OCI-LY1 (cell line): Measurements from ENCODE around the gene RARA.

ENCODE experiments used
- H2AFZ ChIP-seq: fragments of 200-600 bp; sonication (generic), shearing (Covaris generic); 2 replicates; pipeline ENCODE4 v1.6.0; 2014; ENCODE audit warnings: antibody characterized with exemption, mild to moderate bottlenecking, low read length
- H3F3A ChIP-seq: fragments of 200-600 bp; sonication (generic), shearing (Covaris generic); 2 replicates; pipeline ENCODE4 v1.6.0; 2014; ENCODE audit warnings: mild to moderate bottlenecking, antibody characterized with exemption, low read length, moderate library complexity; ENCODE audit not compliant: insufficient read depth
- H3K27ac ChIP-seq: fragments of 200-600 bp; sonication (generic); 2 replicates; pipeline ENCODE4 v1.5.1; 2014; ENCODE audit warnings: low read length, mixed run types, mild to moderate bottlenecking, low read depth; ENCODE audit not compliant: poor library complexity, severe bottlenecking
- H3K27me3 ChIP-seq: fragments of 200-600 bp; sonication (generic); 2 replicates; pipeline ENCODE4 v1.6.0; 2014; ENCODE audit warnings: antibody characterized with exemption, mild to moderate bottlenecking, low read length, moderate library complexity; ENCODE audit not compliant: insufficient read depth
- H3K36me3 ChIP-seq: fragments of 200-600 bp; sonication (generic); 2 replicates; pipeline ENCODE4 v1.6.1; 2014; ENCODE audit warnings: mild to moderate bottlenecking, antibody characterized with exemption, low read length, moderate library complexity, mixed read lengths; ENCODE audit not compliant: insufficient read depth
- H3K4me1 ChIP-seq: fragments of 200-600 bp; sonication (generic); 2 replicates; pipeline ENCODE4 v1.5.1; 2014; ENCODE audit warnings: mild to moderate bottlenecking, low read length, moderate library complexity; ENCODE audit not compliant: insufficient read depth, severe bottlenecking
- H3K4me2 ChIP-seq: fragments of 200-600 bp; sonication (generic), shearing (Covaris generic); 2 replicates; pipeline ENCODE4 v1.6.1; 2014; ENCODE audit warnings: low read length
- H3K4me3 ChIP-seq: fragments of 200-600 bp; sonication (generic); 2 replicates; pipeline ENCODE4 v1.5.1; 2014; ENCODE audit warnings: low read length, low read depth, mild to moderate bottlenecking, mixed read lengths; ENCODE audit not compliant: poor library complexity, severe bottlenecking
- H3K79me2 ChIP-seq: fragments of 200-600 bp; shearing (Covaris generic); 2 replicates; pipeline ENCODE4 v1.6.1; 2016; ENCODE audit warnings: mixed run types, low read length, mixed read lengths; ENCODE audit not compliant: insufficient read depth
- H3K9ac ChIP-seq: fragments of 200-600 bp; sonication (generic), shearing (Covaris generic); 2 replicates; pipeline ENCODE4 v1.6.1; 2014; ENCODE audit warnings: mild to moderate bottlenecking, low read length, mixed read lengths
- H3K9me2 ChIP-seq: fragments of 200-600 bp; sonication (generic), shearing (Covaris generic); 2 replicates; pipeline ENCODE4 v1.6.1; 2014; ENCODE audit warnings: low read depth, mild to moderate bottlenecking, low read length, mixed read lengths
- H3K9me3 ChIP-seq: fragments of 200-600 bp; shearing (Covaris generic); 2 replicates; pipeline ENCODE4 v1.6.1; 2014; ENCODE audit warnings: low read length, mixed read lengths
- H4K20me1 ChIP-seq: fragments of 200-600 bp; sonication (generic), shearing (Covaris generic); 2 replicates; pipeline ENCODE4 v1.6.0; 2016; ENCODE audit warnings: mild to moderate bottlenecking, low read length; ENCODE audit not compliant: insufficient read depth
- EZH2 ChIP-seq: fragments of 200-600 bp; sonication (generic), shearing (Covaris generic); IDR thresholded peaks from 2 replicates; pipeline ENCODE4 v1.8.0; 2017; ENCODE audit warnings: borderline replicate concordance, mixed run types, mild to moderate bottlenecking, antibody characterized with exemption, low read length, moderate library complexity, mixed read lengths
- TF ChIP-seq, protein P1 (sequence below): fragments of 200-600 bp; sonication (generic), shearing (Covaris generic); IDR thresholded peaks from 2 replicates; pipeline ENCODE4 v1.5.1; 2017; ENCODE audit warnings: mild to moderate bottlenecking, antibody characterized with exemption, low read length, moderate library complexity, mixed read lengths

Gene RARA

DNA sequence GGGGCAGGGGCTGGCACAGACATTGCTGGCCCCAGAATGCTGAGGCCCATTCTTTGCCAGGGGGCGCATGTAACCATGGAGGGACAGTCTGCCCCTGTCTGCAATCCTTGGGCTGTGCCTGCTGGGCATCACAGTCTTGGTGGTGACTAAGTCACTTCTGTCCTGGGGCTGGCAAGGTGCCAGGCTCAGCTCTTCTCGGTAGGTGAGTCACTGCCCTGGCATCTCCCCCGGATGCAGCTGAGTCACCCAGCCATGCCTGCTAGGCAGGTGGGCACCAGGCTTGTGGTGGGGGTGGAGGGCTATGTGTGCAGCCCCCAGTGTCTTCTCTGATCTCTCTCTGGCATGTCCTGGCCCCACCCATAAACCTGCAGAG is 5.6 kb downstream of the RARA start:
- Histone ChIP-seq H3K79me2 (no peaks in the 10 kb centered on the region), H3K27me3 (no peaks in the 10 kb centered on the region), H3K9me3 (no peaks in the 10 kb centered on the region), H3K27ac (no peak overlapping the region), H3K4me3 (no peak overlapping the region), H2AFZ (no peak overlapping the region), H3K36me3 (no peaks in the 10 kb centered on the region), H3K4me1 (peaks cover 34% of the 10 kb centered on the region), H3K4me2 (no peak overlapping the region), H3K9me2 (no peaks in the 10 kb centered on the region), H3K9ac (no peak overlapping the region), H4K20me1 (no peaks in the 10 kb centered on the region), H3F3A (no peaks in the 10 kb centered on the region)
- no peak for TF ChIP-seq EZH2
- TF ChIP-seq, protein P1, sequence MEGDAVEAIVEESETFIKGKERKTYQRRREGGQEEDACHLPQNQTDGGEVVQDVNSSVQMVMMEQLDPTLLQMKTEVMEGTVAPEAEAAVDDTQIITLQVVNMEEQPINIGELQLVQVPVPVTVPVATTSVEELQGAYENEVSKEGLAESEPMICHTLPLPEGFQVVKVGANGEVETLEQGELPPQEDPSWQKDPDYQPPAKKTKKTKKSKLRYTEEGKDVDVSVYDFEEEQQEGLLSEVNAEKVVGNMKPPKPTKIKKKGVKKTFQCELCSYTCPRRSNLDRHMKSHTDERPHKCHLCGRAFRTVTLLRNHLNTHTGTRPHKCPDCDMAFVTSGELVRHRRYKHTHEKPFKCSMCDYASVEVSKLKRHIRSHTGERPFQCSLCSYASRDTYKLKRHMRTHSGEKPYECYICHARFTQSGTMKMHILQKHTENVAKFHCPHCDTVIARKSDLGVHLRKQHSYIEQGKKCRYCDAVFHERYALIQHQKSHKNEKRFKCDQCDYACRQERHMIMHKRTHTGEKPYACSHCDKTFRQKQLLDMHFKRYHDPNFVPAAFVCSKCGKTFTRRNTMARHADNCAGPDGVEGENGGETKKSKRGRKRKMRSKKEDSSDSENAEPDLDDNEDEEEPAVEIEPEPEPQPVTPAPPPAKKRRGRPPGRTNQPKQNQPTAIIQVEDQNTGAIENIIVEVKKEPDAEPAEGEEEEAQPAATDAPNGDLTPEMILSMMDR, result no peak

DNA sequence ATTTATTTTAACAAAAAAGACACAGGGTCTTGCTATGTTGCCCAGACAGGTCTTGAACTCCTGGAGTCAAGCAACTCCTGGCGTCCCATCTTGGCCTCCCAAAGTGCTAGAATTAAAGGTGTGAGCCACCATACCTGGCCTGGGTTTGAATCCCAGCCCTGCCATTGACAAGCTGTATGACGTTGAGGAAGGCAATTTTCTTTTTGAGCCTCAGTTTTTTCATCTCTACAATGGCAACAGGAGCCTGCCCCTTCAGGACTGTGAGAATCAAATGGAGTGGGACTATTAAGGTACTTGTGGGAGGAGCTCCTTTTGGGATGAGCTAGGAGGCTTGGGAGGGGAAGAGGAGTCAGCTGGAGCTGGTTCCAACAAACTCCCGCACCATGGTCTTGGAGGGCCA is 6.2 kb downstream of the RARA start:
- Histone ChIP-seq H3K79me2 (no peaks in the 10 kb centered on the region), H3K36me3 (no peaks in the 10 kb centered on the region), H3K9me3 (no peaks in the 10 kb centered on the region), H3K9me2 (no peaks in the 10 kb centered on the region), H4K20me1 (no peaks in the 10 kb centered on the region), H3K27me3 (no peaks in the 10 kb centered on the region), H3K4me1 (peaks cover 34% of the 10 kb centered on the region), H3F3A (no peaks in the 10 kb centered on the region), H2AFZ (no peak overlapping the region), H3K4me2 (no peak overlapping the region), H3K9ac (no peak overlapping the region), H3K4me3 (no peak overlapping the region), H3K27ac (no peak overlapping the region)
- no peak for TF ChIP-seq EZH2
- TF ChIP-seq, protein P1, result no peak

DNA sequence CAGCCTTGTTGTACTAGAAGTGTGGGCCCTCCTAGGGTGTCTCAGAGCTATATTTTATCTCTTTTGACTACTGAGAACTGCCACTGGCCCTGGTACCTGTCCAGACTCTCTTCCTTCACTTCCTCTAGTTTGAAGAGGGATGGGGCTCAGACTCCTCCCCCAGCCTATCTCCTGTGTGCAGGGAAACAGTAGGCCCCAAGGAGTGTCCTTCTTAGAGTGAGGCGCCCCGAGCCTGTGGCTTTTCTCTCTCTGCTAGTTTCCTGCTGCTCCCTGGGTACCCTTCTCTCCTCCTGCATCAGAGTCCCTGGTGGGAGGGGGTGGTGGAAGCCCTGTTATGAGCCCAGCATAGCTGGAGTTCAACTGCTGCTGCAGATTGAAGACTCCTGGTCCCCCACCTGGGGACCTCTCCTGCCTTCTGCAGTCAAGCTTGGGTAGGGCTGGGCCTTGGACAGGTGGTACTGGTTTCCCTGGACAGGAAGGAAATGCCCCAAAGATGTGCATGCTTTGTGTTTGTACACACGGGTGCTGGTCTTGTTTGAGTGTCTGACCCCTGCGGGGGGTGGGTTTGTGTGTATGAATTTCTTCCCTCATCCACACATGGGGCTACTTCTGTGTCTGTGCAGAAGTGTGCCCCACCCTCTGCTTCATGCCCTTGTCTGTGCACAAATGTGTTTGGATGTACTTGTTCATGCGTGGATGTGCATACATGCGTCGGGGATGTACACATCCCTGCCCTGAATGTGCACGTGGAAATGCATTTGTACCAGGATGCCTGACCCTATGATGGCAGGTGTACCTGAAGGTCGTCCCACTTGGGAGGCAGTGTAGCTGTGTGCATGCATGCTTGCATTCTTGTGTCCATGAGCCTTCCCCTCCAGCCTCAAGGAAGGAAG is 6.9 kb downstream of the RARA start:
- Histone ChIP-seq H3K9me2 (no peaks in the 10 kb centered on the region), H3K9me3 (no peaks in the 10 kb centered on the region), H3K4me3 (no peak overlapping the region), H3K9ac (no peak overlapping the region), H3F3A (no peaks in the 10 kb centered on the region), H3K27me3 (no peaks in the 10 kb centered on the region), H4K20me1 (no peaks in the 10 kb centered on the region), H2AFZ (no peak overlapping the region), H3K4me2 (no peak overlapping the region), H3K36me3 (no peaks in the 10 kb centered on the region), H3K27ac (no peak overlapping the region), H3K4me1 (peaks cover 34% of the 10 kb centered on the region), H3K79me2 (no peaks in the 10 kb centered on the region)
- no peak for TF ChIP-seq EZH2
- TF ChIP-seq, protein P1, result no peak
